Subcutaneous adipose tissue (tissue), 4 donors: ENCODE results near the gene MYBPC1. TPM values are rescaled to one million over a fixed set of nuclear protein-coding genes. Genes with fewer than 3 reads are reported as not detected.

Experiments used
- total RNA-seq, 4 donors: library from RNA; depleted of rRNA; stranded (reverse); fragments of >200 nt; gene quantifications; one replicate each; pipeline ENCODE4 v1.1.0, GENCODE V29; 2016
- TF ChIP-seq, protein P1 (sequence below): fragments of 450-650 bp; IDR thresholded peaks from one replicate; pipeline ENCODE4 v1.5.1; 2016; ENCODE audit warnings: low read depth, mild to moderate bottlenecking, control low read depth, antibody characterized with exemption, moderate library complexity

Gene MYBPC1
- total RNA-seq, 4 donors from 2014 or later = 0.17 to 0.66 TPM; not detected in 2

DNA sequence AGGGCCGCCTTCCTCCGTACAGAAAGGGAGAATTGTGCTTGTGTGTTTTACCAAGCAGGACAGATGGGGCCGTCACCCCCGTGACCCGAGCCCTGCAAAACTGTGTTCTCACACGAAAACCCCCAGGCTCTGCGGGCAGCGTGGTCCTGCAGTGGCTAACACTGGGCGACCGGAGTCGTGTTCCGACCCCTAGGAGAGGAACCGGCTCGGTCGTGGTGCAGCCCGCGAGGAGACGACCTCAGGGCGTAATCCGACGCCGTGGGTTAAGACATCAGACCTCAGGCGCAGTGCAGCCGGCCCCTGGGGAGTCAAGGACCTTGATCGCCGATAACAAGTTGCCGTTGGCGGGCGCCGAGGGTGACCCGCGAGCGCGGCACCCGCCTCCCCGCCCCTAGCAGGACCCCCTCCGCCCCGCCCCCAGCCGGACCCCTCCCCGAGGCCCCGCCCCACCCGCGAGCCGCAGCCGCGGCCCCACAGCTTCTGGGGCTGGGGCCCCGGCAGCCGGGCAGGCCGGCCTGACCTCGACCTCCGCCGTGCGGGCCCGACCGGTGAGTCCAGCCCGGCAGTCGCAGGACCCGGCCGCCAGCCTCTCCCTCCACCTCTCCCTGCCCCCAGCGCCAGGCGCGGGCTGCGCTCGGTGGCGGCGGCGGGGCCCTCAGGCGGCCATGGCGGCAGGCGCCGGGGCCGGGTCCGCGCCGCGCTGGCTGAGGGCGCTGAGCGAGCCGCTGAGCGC lies 102.6 kb downstream of the MYBPC1 start, which contains the start of gene CHPT1:
Gene CHPT1, plus strand, starts transcription at position 444 of the 733 bp plus-strand sequence. Its CDS starts 222 bp downstream, at position 666.
- TF ChIP-seq, protein P1, sequence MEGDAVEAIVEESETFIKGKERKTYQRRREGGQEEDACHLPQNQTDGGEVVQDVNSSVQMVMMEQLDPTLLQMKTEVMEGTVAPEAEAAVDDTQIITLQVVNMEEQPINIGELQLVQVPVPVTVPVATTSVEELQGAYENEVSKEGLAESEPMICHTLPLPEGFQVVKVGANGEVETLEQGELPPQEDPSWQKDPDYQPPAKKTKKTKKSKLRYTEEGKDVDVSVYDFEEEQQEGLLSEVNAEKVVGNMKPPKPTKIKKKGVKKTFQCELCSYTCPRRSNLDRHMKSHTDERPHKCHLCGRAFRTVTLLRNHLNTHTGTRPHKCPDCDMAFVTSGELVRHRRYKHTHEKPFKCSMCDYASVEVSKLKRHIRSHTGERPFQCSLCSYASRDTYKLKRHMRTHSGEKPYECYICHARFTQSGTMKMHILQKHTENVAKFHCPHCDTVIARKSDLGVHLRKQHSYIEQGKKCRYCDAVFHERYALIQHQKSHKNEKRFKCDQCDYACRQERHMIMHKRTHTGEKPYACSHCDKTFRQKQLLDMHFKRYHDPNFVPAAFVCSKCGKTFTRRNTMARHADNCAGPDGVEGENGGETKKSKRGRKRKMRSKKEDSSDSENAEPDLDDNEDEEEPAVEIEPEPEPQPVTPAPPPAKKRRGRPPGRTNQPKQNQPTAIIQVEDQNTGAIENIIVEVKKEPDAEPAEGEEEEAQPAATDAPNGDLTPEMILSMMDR = no peak

DNA sequence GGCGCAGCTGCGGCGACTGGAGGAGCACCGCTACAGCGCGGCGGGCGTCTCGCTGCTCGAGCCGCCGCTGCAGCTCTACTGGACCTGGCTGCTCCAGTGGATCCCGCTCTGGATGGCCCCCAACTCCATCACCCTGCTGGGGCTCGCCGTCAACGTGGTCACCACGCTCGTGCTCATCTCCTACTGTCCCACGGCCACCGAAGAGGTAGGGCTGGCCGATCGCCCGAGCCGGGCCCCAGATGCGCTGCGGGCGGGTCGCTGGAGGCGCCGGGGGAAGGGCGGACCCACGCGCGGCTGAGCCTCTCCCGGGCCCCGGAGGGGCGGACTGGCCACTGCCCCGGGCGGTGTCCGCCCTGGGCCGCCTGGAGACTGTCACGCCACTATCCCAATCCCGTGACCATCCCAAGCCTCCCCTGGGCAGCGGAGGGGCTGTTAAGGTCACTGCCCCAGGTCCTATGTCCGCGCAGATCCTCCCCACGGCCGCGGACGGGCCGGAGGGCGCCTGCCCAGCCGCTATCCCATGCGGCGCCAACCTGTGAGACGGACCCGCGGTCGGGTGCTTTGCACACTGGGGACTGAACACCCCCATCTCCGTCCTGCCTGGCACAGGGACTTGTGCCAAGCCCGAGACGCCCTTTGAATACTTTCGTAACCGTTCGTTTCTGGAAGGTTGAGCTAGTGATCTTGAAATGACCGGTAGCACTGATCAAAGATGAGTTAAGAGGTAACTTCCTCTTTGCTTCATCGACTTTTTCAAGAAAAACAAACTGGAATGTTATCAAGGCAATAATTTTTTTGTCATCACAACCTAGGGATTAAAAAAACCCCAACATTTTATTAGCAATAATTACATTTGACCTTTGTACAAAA lies 103.4 kb downstream of the MYBPC1 start:
- TF ChIP-seq, protein P1 = no peak

DNA sequence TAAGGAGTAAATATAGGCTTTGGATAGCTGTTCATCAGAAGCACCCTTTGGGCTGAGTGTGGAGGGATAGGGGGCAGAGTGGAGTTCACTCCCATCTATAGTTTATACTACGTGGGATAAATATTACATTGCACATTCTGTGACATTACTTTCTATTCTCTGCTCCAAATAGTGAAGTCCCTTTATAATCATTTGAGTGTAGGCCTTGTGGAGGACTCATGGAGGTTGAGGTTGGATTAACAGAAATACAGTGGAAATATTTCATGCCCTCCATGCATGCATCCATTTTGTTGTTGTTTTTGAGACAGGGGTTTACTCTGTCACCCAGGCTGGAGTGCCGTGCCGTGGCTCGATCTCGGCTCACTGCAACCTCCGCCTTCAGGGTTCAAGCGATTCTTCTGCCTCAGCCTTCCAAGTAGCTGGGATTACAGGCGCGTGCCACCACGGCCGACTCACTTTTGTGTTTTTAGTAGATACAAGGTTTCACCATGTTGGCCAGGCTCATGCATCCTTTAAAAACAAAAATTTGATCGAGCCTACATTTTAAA lies 104.1 kb downstream of the MYBPC1 start:
- TF ChIP-seq, protein P1 = no peak

DNA sequence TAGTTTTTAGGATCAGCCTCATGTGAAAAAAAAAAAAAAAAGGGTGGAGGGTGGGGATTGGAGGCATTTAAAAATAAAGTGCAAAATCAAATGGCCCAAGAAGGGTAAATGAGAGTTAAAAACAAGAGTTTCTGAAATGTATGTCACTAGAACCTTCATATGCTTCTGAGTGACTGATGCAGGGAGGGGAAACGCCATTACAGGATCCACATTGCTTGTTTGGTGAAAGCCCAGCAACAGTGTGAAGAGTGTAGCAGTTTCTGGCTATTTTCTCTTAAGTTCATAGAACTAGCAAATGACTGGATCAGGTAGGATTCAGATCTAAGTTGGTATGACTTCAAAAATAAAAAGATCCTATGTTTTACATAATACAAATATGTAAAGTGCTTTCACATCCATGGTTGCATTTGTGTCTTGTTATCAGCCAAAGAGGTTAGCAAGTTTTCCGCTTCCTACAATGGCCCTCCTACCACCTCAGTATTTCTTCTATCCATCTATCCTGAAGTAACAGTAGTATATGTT lies 105.6 kb downstream of the MYBPC1 start:
- TF ChIP-seq, protein P1 = no peak

DNA sequence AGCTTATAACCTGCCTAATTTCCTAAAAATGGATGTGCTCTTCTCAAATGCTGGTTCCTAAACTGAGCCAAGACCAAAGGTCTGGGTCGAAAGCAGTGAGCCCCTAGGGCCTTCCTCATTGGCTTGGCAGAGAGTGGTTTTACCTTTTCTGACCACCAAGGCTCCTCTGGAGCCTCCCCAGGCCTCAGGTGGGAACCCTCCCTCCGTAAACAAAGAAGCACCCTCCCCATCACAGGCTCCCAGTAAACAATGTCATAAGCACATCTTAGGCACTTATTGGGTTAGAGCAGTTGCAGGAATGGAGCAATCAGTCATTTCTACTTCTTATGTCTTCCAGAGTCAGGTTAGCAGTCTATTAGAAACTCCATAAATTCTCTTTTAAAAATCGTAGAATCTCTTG lies 108.7 kb downstream of the MYBPC1 start:
- TF ChIP-seq, protein P1 = no peak

DNA sequence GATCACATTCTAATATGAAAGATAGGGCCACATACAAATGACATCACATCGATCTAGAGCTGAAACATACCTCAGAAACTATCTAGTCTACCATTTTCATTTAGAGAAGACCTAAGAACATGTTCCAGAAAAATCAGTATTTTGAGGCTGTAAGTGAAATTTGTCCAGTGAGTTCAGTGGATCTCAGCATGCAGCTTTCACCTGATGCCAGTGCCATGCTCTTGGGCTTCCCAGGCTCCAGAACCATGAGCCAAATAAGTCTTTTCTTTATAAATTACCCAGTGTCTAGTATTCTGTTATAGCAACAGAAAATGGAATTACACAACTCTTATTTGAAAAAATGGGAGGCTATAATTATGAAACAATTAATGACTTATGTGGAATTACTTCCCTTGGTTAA lies 111.6 kb downstream of the MYBPC1 start:
- TF ChIP-seq, protein P1 = no peak
